Natural killer cell treated with Interleukin-12 subunit alpha and Interleukin-12 subunit beta and Interleukin-15 and Interleukin-18, amount 100 ng/mL, for 72 hours (primary cell): ENCODE data around the gene BTBD6. TPM values are rescaled to one million over a fixed set of nuclear protein-coding genes. Genes with fewer than 3 reads are reported as not detected.

ENCODE experiments used
- ATAC-seq, 2 donors: fragments of 150-1000 bp; cut with Tn5 transposase in 1 of 2; sonication (Bioruptor Pico), chemical (Tn5 transposase) in 1 of 2; 2 replicates each; pipeline ENCODE4 v1.10.0; 2021
- DNase-seq: peaks from one replicate; pipeline ENCODE4 v3.0.0; 2022; ENCODE audit warnings: low spot score
- H3K27ac Mint-ChIP-seq, 2 donors: 1 replicate in 1 of 2; 2 replicates in 1 of 2; pipeline ENCODE4 v1.8.0; 2022; ENCODE audit warnings: mixed read lengths in 2 of 2, mild to moderate bottlenecking in 1 of 2, moderate library complexity in 1 of 2
- H3K27me3 Mint-ChIP-seq, 2 donors: 1 replicate in 1 of 2; 2 replicates in 1 of 2; pipeline ENCODE4 v1.8.0; 2022; ENCODE audit warnings: mixed read lengths in 2 of 2
- H3K36me3 Mint-ChIP-seq: one replicate; pipeline ENCODE4 v1.8.0; 2022; ENCODE audit warnings: mixed read lengths
- H3K4me1 Mint-ChIP-seq, 2 donors: 1 replicate in 1 of 2; 2 replicates in 1 of 2; pipeline ENCODE4 v1.8.0; 2022; ENCODE audit warnings: low read depth in 2 of 2, mixed read lengths in 2 of 2, mild to moderate bottlenecking in 1 of 2
- H3K4me3 Mint-ChIP-seq: one replicate; pipeline ENCODE4 v1.8.0; 2022; ENCODE audit warnings: mixed read lengths
- H3K9me3 Mint-ChIP-seq: 2 replicates; pipeline ENCODE4 v1.8.0; 2022; ENCODE audit warnings: mixed read lengths
- total RNA-seq, 2 donors: library from RNA; stranded (reverse); gene quantifications; one replicate each; pipeline ENCODE4 v1.2.3, GENCODE V29; 2022

BTBD6 gene
- total RNA-seq: 10 to 100 TPM; 42.3 to 52.9 TPM

- no peaks in the 10 kb centered on the region for H3K27me3 Mint-ChIP-seq
- ATAC-seq: peak; percentile 97
These were observed at the start of gene BTBD6 for GRCh38 chr14:105248368-105249181. Gene BTBD6 (plus strand): TSS chr14:105248533. CDS start chr14:105248712, 179 bp downstream.

DNA sequence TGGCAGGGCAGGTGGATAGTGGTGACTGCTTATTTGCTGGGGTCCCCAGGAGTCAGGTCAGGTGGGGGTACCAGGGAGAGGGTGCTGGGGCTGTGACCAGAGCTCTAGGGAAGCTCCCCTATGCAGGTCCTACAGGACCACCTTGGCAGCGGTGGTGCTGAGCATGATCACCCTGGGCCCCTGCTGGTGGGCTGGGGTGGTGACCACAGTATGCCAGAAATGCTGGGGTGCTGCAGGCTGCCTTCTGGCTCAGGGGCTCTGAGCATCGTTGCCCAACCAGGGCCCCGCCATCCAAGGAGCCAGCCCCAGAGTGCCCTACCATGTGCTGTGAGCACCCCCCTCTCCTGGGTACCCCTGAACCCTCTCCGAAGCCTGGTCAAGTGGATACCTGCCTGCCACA is 49.7 kb upstream of the BTBD6 start:
- Mint-ChIP-seq H3K9me3 (no peaks in the 10 kb centered on the region), H3K27ac (no peak overlapping the region), H3K4me1 (peaks cover 6 to 24% of the 10 kb centered on the region in 2 donors), H3K36me3 (no peaks in the 10 kb centered on the region), H3K4me3 (no peak overlapping the region), H3K27me3 (peaks cover 23 to 29% of the 10 kb centered on the region in 2 donors)
- DNase-seq: no peak
- ATAC-seq: no peak

More at GRCh38 chr14:105248368-105249181, at the start of gene BTBD6:
- Mint-ChIP-seq H3K36me3 (no peaks in the 10 kb centered on the region), H3K27ac (peak within 1 kb of the TSS; percentile 16 to 55), H3K4me3 (peak within 1 kb of the TSS; percentile 84), H3K4me1 (peaks cover 17 to 28% of the 10 kb centered on the region in 2 donors), H3K9me3 (no peaks in the 10 kb centered on the region)
- DNase-seq: peak; percentile 88

GRCh38 chr14:105199093-105199492 is 49.2 kb upstream of the BTBD6 start:
- H3K27me3 Mint-ChIP-seq: peaks cover 21 to 27% of the 10 kb centered on the region in 2 donors
- ATAC-seq: no peak

GRCh38 chr14:105200074-105200473 is 48.3 kb upstream of the BTBD6 start:
- ATAC-seq (no peak), DNase-seq (no peak)
- Mint-ChIP-seq H3K27me3 (peaks cover 14 to 21% of the 10 kb centered on the region in 2 donors), H3K27ac (no peak overlapping the region), H3K9me3 (no peaks in the 10 kb centered on the region), H3K36me3 (no peaks in the 10 kb centered on the region), H3K4me3 (no peak overlapping the region), H3K4me1 (peaks cover 0 to 15% of the 10 kb centered on the region in 2 donors)

More at GRCh38 chr14:105199093-105199492, 49.2 kb upstream of the BTBD6 start:
- H3K4me3 Mint-ChIP-seq: no peak overlapping the region
- no peaks in the 10 kb centered on the region for H3K36me3 Mint-ChIP-seq
- no peak for DNase-seq
- no peaks in the 10 kb centered on the region for H3K9me3 Mint-ChIP-seq
- H3K27ac Mint-ChIP-seq: no peak overlapping the region
- H3K4me1 Mint-ChIP-seq: peaks cover 6 to 24% of the 10 kb centered on the region in 2 donors

- Mint-ChIP-seq H3K4me1 (peaks cover 0 to 13% of the 10 kb centered on the region in 2 donors), H3K4me3 (no peak overlapping the region), H3K27ac (no peak overlapping the region), H3K9me3 (no peaks in the 10 kb centered on the region), H3K27me3 (peaks cover 14 to 17% of the 10 kb centered on the region in 2 donors), H3K36me3 (no peaks in the 10 kb centered on the region)
- ATAC-seq (no peak), DNase-seq (no peak)
These were observed 47.7 kb upstream of the BTBD6 start for GRCh38 chr14:105200641-105201040.

DNA sequence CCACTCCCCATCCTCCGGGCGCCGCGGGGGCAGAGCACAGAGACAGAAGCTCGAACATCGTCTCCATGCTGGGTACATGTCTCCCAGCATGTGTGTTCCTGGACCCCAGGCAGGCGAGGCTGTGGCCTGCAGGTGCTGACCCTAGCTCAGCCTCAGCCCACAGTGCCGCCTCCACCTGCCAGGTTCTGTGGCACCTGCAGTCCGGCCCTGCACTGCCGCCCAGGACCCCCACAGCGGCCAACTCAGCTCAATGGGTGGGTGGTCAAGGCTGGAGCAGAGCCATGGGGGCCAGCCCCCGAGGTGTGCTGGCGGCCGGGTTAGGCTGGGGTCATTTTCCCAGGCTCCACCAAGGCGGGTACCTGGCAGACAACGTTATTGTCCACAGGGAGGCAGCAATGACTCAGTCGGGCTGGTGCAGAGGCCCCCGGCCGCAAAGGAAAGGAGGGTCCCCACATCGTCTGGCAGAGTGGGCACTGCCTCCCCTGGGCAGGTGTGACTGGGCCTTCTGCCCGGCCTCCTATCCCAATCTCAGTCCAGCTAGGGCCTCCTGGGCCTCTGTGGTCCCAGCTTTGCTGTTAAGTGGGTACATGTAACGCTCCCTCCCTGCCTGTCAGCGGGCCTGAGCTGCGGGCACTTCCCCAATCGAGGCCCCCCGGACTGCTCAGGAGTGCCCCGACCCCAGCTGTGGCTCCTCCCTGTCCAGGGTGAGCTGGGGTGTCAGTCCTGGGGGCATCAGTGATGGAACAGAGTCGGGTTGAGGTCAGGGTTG is 47.0 kb upstream of the BTBD6 start:
- H3K4me1 Mint-ChIP-seq: peaks cover 0 to 12% of the 10 kb centered on the region in 2 donors
- H3K36me3 Mint-ChIP-seq: no peaks in the 10 kb centered on the region
- H3K9me3 Mint-ChIP-seq: no peaks in the 10 kb centered on the region
- H3K4me3 Mint-ChIP-seq: no peak overlapping the region
- no peak overlapping the region for H3K27ac Mint-ChIP-seq
- peaks cover 14 to 16% of the 10 kb centered on the region in 2 donors for H3K27me3 Mint-ChIP-seq
- DNase-seq: no peak
- ATAC-seq: no peak

DNA sequence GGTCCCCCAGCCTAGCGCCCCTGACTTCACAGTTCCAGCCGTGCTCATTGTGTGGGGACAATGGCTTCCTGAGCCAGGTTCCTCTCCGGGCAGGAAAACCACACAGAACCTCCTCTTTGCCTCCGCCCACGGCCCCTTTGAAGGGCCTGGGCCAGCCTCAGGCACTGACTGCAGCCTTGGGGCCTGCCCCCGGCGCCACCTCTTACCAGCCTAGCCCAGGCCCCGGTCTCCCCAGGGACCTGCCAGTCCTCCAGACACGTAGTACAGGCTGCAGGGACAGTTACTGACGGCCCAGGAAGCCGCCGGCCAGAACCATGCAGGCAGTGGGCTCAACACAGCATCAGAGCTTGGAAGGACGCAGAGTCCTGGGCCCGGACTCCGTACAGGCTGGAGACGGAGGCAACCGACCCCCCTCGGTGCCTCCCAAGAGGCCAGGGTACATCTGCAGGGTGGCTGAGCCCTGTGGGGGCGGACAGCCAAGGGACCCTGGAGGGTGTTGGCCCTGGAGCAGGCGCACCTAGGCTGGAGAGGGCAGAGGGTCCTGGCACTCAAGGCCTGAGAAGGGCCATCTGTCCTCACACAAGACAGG is 46.3 kb upstream of the BTBD6 start:
- ATAC-seq: no peak
- no peak overlapping the region for H3K4me3 Mint-ChIP-seq
- H3K36me3 Mint-ChIP-seq: no peaks in the 10 kb centered on the region
- peaks cover 0 to 12% of the 10 kb centered on the region in 2 donors for H3K4me1 Mint-ChIP-seq
- no peaks in the 10 kb centered on the region for H3K9me3 Mint-ChIP-seq
- DNase-seq: no peak
- H3K27me3 Mint-ChIP-seq: peaks cover 14 to 16% of the 10 kb centered on the region in 2 donors
- H3K27ac Mint-ChIP-seq: no peak overlapping the region

DNA sequence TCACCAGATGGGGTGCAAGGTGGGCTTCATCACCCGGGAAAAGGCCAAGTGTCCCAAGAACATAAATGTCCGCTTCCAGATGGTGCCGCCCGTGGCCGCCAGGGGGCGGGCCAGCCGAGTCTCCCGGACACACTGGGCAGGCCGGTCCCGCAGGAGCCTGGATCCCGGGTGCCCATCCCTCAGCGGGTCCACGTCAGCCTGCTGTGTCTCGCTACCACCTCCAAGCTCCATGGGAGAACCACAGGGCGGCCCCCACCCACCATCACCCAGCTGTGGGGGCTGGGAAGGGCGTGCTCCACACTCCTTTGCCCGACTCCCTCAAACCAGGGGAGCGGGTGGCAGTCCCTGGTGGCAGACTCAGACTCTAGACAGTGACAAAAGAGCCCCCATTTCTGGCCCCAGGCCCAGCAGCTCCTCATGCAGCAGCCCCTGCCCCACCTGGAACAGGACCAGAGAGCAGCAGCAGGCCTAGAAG is 45.2 kb upstream of the BTBD6 start:
- Mint-ChIP-seq H3K27me3 (peaks cover 14 to 15% of the 10 kb centered on the region in 2 donors), H3K27ac (no peak overlapping the region), H3K4me3 (no peak overlapping the region), H3K36me3 (no peaks in the 10 kb centered on the region), H3K9me3 (no peaks in the 10 kb centered on the region), H3K4me1 (peaks cover 0 to 11% of the 10 kb centered on the region in 2 donors)
- ATAC-seq: peak; percentile 47 to 66
- no peak for DNase-seq

- DNase-seq: no peak
- no peak for ATAC-seq
- peaks cover 12% of the 10 kb centered on the region in 2 donors for H3K27me3 Mint-ChIP-seq
- H3K9me3 Mint-ChIP-seq: no peaks in the 10 kb centered on the region
- no peak overlapping the region for H3K27ac Mint-ChIP-seq
- no peaks in the 10 kb centered on the region for H3K36me3 Mint-ChIP-seq
- no peak overlapping the region for H3K4me3 Mint-ChIP-seq
- peaks cover 0 to 9% of the 10 kb centered on the region in 2 donors for H3K4me1 Mint-ChIP-seq
These were observed 44.6 kb upstream of the BTBD6 start for GRCh38 chr14:105203701-105204100.

DNA sequence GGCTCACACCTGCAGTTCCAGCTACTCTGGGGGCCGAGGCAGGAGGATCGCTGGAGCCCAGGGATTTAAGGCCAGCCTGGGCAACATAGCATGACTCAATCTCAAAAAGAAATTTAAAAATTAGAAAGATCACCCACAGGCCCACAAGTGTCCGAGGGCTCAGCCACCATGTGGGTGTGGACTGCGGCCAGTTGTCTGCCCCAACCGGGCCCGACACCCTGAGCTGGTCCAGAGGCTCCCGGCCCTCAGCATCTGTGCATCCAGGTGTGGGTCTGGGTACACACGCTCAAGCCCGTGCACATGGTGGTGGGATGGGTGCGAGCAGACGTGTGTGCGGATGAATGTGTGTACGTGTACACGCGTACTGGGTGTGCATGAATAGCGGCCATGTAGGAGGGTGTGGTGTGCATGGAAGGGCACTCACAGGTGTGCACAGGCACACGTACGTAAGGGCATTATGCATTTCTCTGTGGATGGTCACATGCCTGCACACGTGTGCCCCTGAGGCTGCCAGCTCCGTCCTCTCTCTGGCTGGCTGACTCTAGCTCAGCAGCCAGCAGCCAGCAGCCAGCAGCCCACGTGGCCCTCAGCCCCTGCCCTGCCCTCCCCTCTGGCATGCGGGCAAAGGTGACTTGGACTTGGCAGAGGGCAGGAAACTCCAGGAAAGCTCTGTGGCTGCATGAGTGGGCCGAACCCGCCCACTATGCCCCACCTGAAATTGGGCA is 44.0 kb upstream of the BTBD6 start:
- Mint-ChIP-seq H3K27me3 (peaks cover 5 to 7% of the 10 kb centered on the region in 2 donors), H3K4me1 (peaks cover 0 to 3% of the 10 kb centered on the region in 2 donors), H3K9me3 (no peaks in the 10 kb centered on the region), H3K36me3 (no peaks in the 10 kb centered on the region), H3K4me3 (no peak overlapping the region), H3K27ac (no peak overlapping the region)
- no peak for ATAC-seq
- DNase-seq: no peak

DNA sequence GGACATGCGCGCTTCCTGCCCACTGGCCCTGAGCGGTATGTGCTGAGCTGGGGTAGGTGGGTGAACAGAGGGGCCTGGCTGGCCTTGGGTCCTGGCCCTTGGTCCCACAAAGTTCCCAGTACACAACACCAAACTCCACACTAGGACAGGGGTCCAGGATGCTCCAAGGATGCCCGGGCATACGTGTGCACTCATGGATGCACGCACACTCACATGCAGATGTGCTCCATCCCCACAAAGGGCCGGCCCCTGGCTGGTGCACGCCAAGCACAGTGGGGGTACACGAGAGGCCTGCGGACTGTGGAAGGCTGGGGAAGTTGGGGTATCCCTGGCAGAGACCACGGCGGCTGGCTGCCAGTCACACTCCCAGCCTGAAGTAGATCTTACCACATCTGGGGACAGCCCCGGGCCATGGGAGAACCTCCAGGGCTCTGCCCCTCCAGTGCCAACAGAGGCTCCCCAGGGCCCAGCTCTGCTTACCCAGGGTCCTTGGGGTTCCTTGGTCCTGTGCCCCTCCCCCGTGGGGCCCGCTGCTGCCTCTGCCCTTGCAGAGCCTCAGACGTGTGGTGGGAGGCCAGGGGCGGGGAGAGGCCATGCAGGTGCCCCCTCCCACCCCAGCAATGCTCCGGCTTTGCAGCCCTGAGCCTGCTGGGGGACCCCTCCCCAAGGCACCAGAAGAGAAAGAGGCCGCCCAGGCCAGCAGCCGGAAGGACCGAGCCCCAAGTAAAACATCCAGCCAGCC is 43.2 kb upstream of the BTBD6 start:
- Mint-ChIP-seq H3K36me3 (no peaks in the 10 kb centered on the region), H3K4me1 (no peaks in the 10 kb centered on the region), H3K9me3 (no peaks in the 10 kb centered on the region), H3K27ac (no peak overlapping the region), H3K4me3 (no peak overlapping the region), H3K27me3 (peaks cover 0 to 2% of the 10 kb centered on the region in 2 donors)
- ATAC-seq (no peak), DNase-seq (no peak)

DNA sequence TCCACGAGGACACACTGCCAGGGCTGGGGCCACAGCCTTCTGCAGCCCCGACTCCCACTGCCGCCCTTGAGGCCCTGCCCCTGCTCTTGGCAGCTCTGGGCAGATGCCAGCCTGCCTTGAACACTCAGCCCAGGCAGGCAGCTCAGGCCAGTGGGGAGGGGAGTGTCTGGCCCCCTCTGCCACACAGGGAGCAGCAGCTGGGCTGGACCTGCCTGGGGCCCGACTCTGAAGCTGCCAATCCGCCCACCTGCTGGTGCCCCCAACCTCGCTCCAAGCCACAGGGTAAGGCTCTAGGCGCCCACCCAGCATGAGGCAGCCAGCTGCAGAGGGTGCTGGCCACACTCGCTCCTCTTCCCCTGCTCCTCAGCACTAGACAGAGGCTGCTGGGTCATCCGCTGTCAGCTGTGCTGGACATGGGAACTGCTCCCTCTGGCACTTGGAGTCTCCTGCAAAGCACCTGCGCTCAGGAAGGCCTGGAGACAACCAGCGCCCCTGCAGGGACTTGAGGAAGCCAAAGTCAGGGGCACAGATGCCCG is 42.6 kb upstream of the BTBD6 start:
- Mint-ChIP-seq H3K27me3 (peaks cover 0 to 2% of the 10 kb centered on the region in 2 donors), H3K36me3 (no peaks in the 10 kb centered on the region), H3K9me3 (no peaks in the 10 kb centered on the region), H3K4me1 (no peaks in the 10 kb centered on the region), H3K4me3 (no peak overlapping the region), H3K27ac (no peak overlapping the region)
- DNase-seq (no peak), ATAC-seq (no peak)
